HepG2 (cell line): Measurements from ENCODE around the gene INTS3. TPM values are rescaled to one million over a fixed set of nuclear protein-coding genes. Genes with fewer than 3 reads are reported as not detected.

Experiments
- ATAC-seq: fragments of 200-7000 bp; cut with Tn5 transposase; 3 replicates; pipeline ENCODE4 v1.9.1; 2020; ENCODE audit warnings: mild to moderate bottlenecking, moderate library complexity
- BruUV-seq: library from RNA; stranded (reverse); fragments of 400-500 nt; replicated peaks from 2 replicates; lab custom pipeline; 2021; lab: Mats Ljungman, UMichigan
- CTCF ChIA-PET: fragments of 300-600 bp; formaldehyde crosslinking; extraction: SDS; loops from one replicate; lab custom pipeline; 2021; ENCODE audit warnings: low total read pairs, inconsistent platforms, low intra/inter-chr PET ratio; lab: Yijun Ruan, JAX
- POLR2A ChIA-PET: fragments of 350-600 bp; sonication (Branson Sonifier 250); formaldehyde crosslinking; loops from one replicate; lab custom pipeline; 2020; ENCODE audit warnings: antibody characterized with exemption, inconsistent platforms; lab: Yijun Ruan, JAX
- DNase-seq: peaks from one replicate; pipeline ENCODE4 v3.0.0-alpha.2; 2015; ENCODE audit warnings: low spot score
- FAIRE-seq: peaks from 3 replicates; lab custom pipeline; 2011; peaks lifted over from hg19 to GRCh38; lab: Jason Lieb, UNC
- H2AFZ ChIP-seq: one replicate; pipeline ENCODE4 v1.6.1; 2011; ENCODE audit warnings: low read length, inconsistent platforms
- H3K27ac ChIP-seq: fragments of 300-600 bp; 3 replicates; pipeline ENCODE4 v1.8.0; 2011; ENCODE audit warnings: mixed run types, mild to moderate bottlenecking, mixed read lengths, low read length, inconsistent platforms; ENCODE audit not compliant: insufficient read depth; ENCODE audit errors: extremely low read length
- H3K27me3 ChIP-seq, 2 experiments: fragments of 200-600 bp in 1 of 2; 2 replicates in 1 of 2; 3 replicates in 1 of 2; pipeline versions ENCODE4 v1.6.0 to v1.8.0; 2011; ENCODE audit warnings: low read length in 2 of 2, mild to moderate bottlenecking in 2 of 2, moderate library complexity in 2 of 2, inconsistent platforms in 1 of 2; ENCODE audit not compliant: insufficient read depth in 2 of 2, control insufficient read depth in 1 of 2
- H3K36me3 ChIP-seq, 2 experiments: fragments of 200-600 bp in 1 of 2; replicated peaks in 1 of 2; 2 replicates in 1 of 2; 3 replicates in 1 of 2; pipeline versions ENCODE4 v1.5.1 to v1.8.0; 2011; ENCODE audit warnings: low read length in 2 of 2, inconsistent platforms in 1 of 2; ENCODE audit not compliant: insufficient read depth in 2 of 2, control insufficient read depth in 1 of 2
- H3K4me1 ChIP-seq: 2 replicates; pipeline ENCODE4 v1.5.1; 2012; ENCODE audit warnings: low read length, inconsistent platforms; ENCODE audit not compliant: insufficient read depth
- H3K4me2 ChIP-seq: 2 replicates; pipeline ENCODE4 v1.6.0; 2011; ENCODE audit warnings: low read depth, low read length, inconsistent platforms
- H3K4me3 ChIP-seq, 3 experiments: fragments of 200-600 bp in 1 of 3; sonication (generic), shearing (Covaris generic) in 1 of 3; replicated peaks in 1 of 3; 2 replicates each; pipeline ENCODE4 v1.5.1; 2011 to 2016; ENCODE audit warnings: low read length in 3 of 3, inconsistent platforms in 2 of 3, low read depth in 2 of 3, mild to moderate bottlenecking in 2 of 3, control low read depth in 1 of 3, mixed read lengths in 1 of 3; ENCODE audit not compliant: insufficient read depth in 1 of 3
- H3K79me2 ChIP-seq: one replicate; pipeline ENCODE4 v1.6.1; 2011; ENCODE audit warnings: low read length, inconsistent platforms; ENCODE audit not compliant: insufficient read depth
- H3K9ac ChIP-seq: 2 replicates; pipeline ENCODE4 v1.6.0; 2011; ENCODE audit warnings: mild to moderate bottlenecking, low read depth, low read length, inconsistent platforms; ENCODE audit not compliant: insufficient read depth
- H3K9me3 ChIP-seq: 2 replicates; pipeline ENCODE4 v1.5.1; 2012; ENCODE audit warnings: mild to moderate bottlenecking, low read length
- H4K20me1 ChIP-seq: 2 replicates; pipeline ENCODE4 v1.6.0; 2011; ENCODE audit warnings: inconsistent platforms, mild to moderate bottlenecking, low read length, moderate library complexity; ENCODE audit not compliant: insufficient read depth
- HIC2 ChIP-seq: sonication (generic); formaldehyde crosslinking; IDR thresholded peaks from 2 replicates; pipeline ENCODE4 v1.9.0; 2022; ENCODE audit warnings: low read depth, missing genetic modification reagents
- JUN ChIP-seq: sonication (generic); formaldehyde crosslinking; IDR thresholded peaks from 2 replicates; pipeline ENCODE4 v1.4.0; 2020; ENCODE audit warnings: mild to moderate bottlenecking, missing genetic modification reagents
- TGIF2 ChIP-seq: IDR thresholded peaks from 2 replicates; pipeline ENCODE4 v1.6.1; 2016; ENCODE audit warnings: control low read depth, missing compliant biosample characterization
- ZBTB2 ChIP-seq: sonication (generic); formaldehyde crosslinking; IDR thresholded peaks from 2 replicates; pipeline ENCODE4 v1.8.0; 2022; ENCODE audit warnings: low read depth, missing genetic modification reagents
- ZFP91 ChIP-seq: sonication (generic); formaldehyde crosslinking; IDR thresholded peaks from 2 replicates; pipeline ENCODE4 v1.9.0; 2022; ENCODE audit warnings: missing genetic modification reagents, mild to moderate bottlenecking, borderline replicate concordance
- ZNF3 ChIP-seq: IDR thresholded peaks from 2 replicates; pipeline ENCODE4 v1.7.0; 2017; ENCODE audit warnings: inconsistent platforms
- ZNF652 ChIP-seq: IDR thresholded peaks from 2 replicates; pipeline ENCODE4 v1.6.1; 2016; ENCODE audit warnings: low read depth, borderline replicate concordance
- ZNF670 ChIP-seq: sonication (generic); formaldehyde crosslinking; IDR thresholded peaks from 2 replicates; pipeline ENCODE4 v1.8.0; 2022; ENCODE audit warnings: mild to moderate bottlenecking, missing genetic modification reagents, borderline replicate concordance
- WGBS: methylation state at CpG from one replicate; pipeline ENCODE4 v1.1.6; 2017; ENCODE audit warnings: low lambda C conversion rate; 5-methylcytosine and 5-hydroxymethylcytosine counted together
- in situ Hi-C: cut with HindIII; loops from 2 replicates; pipeline ENCODE4 v1.10.0; 2017; ENCODE audit warnings: low pct_unique_long_range_greater_than_20kb; ENCODE audit not compliant: extremely low pct_ligation_motif_present
- intact Hi-C: fragments of 100-400 bp; cut with micrococcal nuclease; formaldehyde crosslinking; loops from one replicate; pipeline ENCODE4 v1.10.0; 2022; ENCODE audit not compliant: unreplicated experiment
- polyA plus RNA-seq, 8 experiments: library from polyadenylated mRNA; depleted of rRNA in 3 of 8; stranded (reverse) in 7 of 8; unstranded in 1 of 8; fragments of >200 nt; fragmentation: Illumina TruSeq in 4 of 8; extraction: Trizol in 4 of 8; gene quantifications; 2 replicates each; pipeline versions ENCODE4 v1.2.1 to v1.2.3, GENCODE V29; 2011 to 2016; ENCODE audit warnings: low read depth in 4 of 8, missing spikeins in 1 of 8, mixed read lengths in 1 of 8; ENCODE audit not compliant: insufficient read depth in 1 of 8
- total RNA-seq, 5 experiments: library from RNA; depleted of rRNA; stranded (reverse); fragments of >200 nt; fragmentation: Illumina TruSeq; extraction: Trizol; gene quantifications; 2 replicates each; pipeline ENCODE4 v1.2.3, GENCODE V29; 2016; ENCODE audit warnings: low read depth in 1 of 5

Gene INTS3
- total and polyA plus RNA-seq, 2 of the 13 experiments (the other 11 are each of a cell fraction or from before 2014, with no cell fraction given), result 17.2 to 27.2 TPM

- Histone ChIP-seq H3K4me2 (no peak overlapping the region), H4K20me1 (no peaks in the 10 kb centered on the region), H3K27ac (no peak overlapping the region)
- DNase-seq (no peak), ATAC-seq (no peak), FAIRE-seq (no peak)
- CTCF ChIA-PET, result no interaction called here
- 28% methylated on average over 7 of the region's 7 CpGs for WGBS
- intact Hi-C loops, result no loop called here
- BruUV-seq, result no TSS peak
- no peak for TF ChIP-seq ZBTB2 (CRISPR knock-in tag)
- TF ChIP-seq TGIF2 (CRISPR knock-in tag), result no peak
- TF ChIP-seq ZNF652 (CRISPR knock-in tag), result no peak
- TF ChIP-seq HIC2, result no peak
- TF ChIP-seq ZFP91 (CRISPR knock-in tag), result no peak
- TF ChIP-seq ZNF3 (CRISPR knock-in tag), result no peak
- no peak for TF ChIP-seq ZNF670 (CRISPR knock-in tag)
- no peak for TF ChIP-seq JUN
- TF ChIP-seq, all 625 proteins: peak for 0
- Histone ChIP-seq H3K9me3 (no peaks in the 10 kb centered on the region), H3K4me1 (peaks cover 30% of the 10 kb centered on the region), H3K27me3 (peaks cover 29 to 88% of the 10 kb centered on the region in 2 experiments), H3K36me3 (no peaks in the 10 kb centered on the region), H2AFZ (no peak overlapping the region), H3K79me2 (no peaks in the 10 kb centered on the region), H3K4me3 (no peak overlapping the region), H3K9ac (no peak overlapping the region)
- POLR2A ChIA-PET, result no interaction called here
- in situ Hi-C loops, result loop anchor here (10.0 kb wide), 1 partner anchor 302 kb away; the partner anchor contains the start of gene RAB13
Measured at GRCh38 chr1:153682730-153683129, 45.1 kb upstream of the INTS3 start.
